GM23248 (cell line): ENCODE results near the gene MRPS24.

Experiments used
- EZH2 ChIP-seq: fragments of 200-600 bp; sonication (generic); IDR thresholded peaks from 2 replicates; pipeline ENCODE4 v1.6.1; 2018; ENCODE audit warnings: antibody characterized with exemption, mild to moderate bottlenecking; ENCODE audit not compliant: insufficient read depth, poor library complexity, severe bottlenecking
- EZH2phosphoT487 ChIP-seq: fragments of 200-600 bp; sonication (generic); IDR thresholded peaks from 2 replicates; pipeline ENCODE4 v1.6.1; 2018; ENCODE audit warnings: antibody characterized with exemption, moderate library complexity, mild to moderate bottlenecking, low read depth; ENCODE audit not compliant: insufficient read depth

GRCh38 chr7:43847496-43847895 lies 21.8 kb downstream of the MRPS24 start:
- TF ChIP-seq EZH2 (no peak), EZH2phosphoT487 (no peak)
